Uterus (tissue), 4 donors: ENCODE measurements around the gene MINDY1. TPM values are rescaled to one million over a fixed set of nuclear protein-coding genes. Genes with fewer than 3 reads are reported as not detected.

Source experiments
- DNase-seq, 2 donors: peaks; one replicate each; pipeline ENCODE4 v3.0.0-alpha.2; 2019 to 2020
- H3K27ac ChIP-seq, 2 donors: fragments of 200-600 bp; sonication (generic); 1 replicate in 1 of 2; 2 replicates in 1 of 2; pipeline ENCODE4 v1.5.1; 2016 to 2018
- H3K27me3 ChIP-seq, 2 donors: fragments of 200-600 bp; sonication (generic); one replicate each; pipeline ENCODE4 v1.5.1; 2018 to 2019; ENCODE audit warnings: control low read depth in 1 of 2
- H3K36me3 ChIP-seq, 2 donors: fragments of 200-600 bp; sonication (generic); one replicate each; pipeline ENCODE4 v1.5.1; 2019; ENCODE audit warnings: control low read depth in 1 of 2
- H3K4me1 ChIP-seq, 2 donors: fragments of 200-600 bp; sonication (generic); one replicate each; pipeline ENCODE4 v1.5.1; 2018 to 2019; ENCODE audit warnings: control low read depth in 1 of 2
- H3K4me3 ChIP-seq, 2 donors: fragments of 200-600 bp; sonication (generic); 1 replicate in 1 of 2; 2 replicates in 1 of 2; pipeline ENCODE4 v1.5.1; 2018 to 2019; ENCODE audit warnings: mild to moderate bottlenecking in 1 of 2
- H3K9me3 ChIP-seq, 2 donors: fragments of 200-600 bp; sonication (generic); one replicate each; pipeline ENCODE4 v1.5.1; 2019; ENCODE audit warnings: control low read depth in 1 of 2
- CTCF ChIP-seq, 4 experiments: fragments of 200-600 bp in 2 of 4; fragments of 450-650 bp in 2 of 4; sonication (generic) in 2 of 4; IDR thresholded peaks; one replicate each; pipeline ENCODE4 v1.5.1; 2016 to 2019; ENCODE audit warnings: antibody characterized with exemption in 4 of 4, mild to moderate bottlenecking in 2 of 4, moderate library complexity in 1 of 4
- POLR2A ChIP-seq, 2 donors: fragments of 450-650 bp; IDR thresholded peaks; one replicate each; pipeline ENCODE4 v1.6.1; 2016; ENCODE audit warnings: antibody characterized with exemption in 2 of 2, mild to moderate bottlenecking in 1 of 2, moderate library complexity in 1 of 2
- intact Hi-C: fragments of 100-400 bp; cut with DNase I; formaldehyde crosslinking; loops from one replicate; pipeline ENCODE4 v1.15.1; 2023; ENCODE audit warnings: low total_unique reads
- total RNA-seq, 4 donors: library from RNA; depleted of rRNA in 3 of 4; stranded (reverse); fragments of >200 nt in 3 of 4; gene quantifications; one replicate each; pipeline versions ENCODE4 v1.1.0 to v1.2.4, GENCODE V29; 2014 to 2023
- donor health status: DM: yes; HTN: yes; CAD: no.

Gene MINDY1
- total RNA-seq, 4 donors from 2014 or later = 10.0 to 37.7 (median 24.6) TPM

DNA sequence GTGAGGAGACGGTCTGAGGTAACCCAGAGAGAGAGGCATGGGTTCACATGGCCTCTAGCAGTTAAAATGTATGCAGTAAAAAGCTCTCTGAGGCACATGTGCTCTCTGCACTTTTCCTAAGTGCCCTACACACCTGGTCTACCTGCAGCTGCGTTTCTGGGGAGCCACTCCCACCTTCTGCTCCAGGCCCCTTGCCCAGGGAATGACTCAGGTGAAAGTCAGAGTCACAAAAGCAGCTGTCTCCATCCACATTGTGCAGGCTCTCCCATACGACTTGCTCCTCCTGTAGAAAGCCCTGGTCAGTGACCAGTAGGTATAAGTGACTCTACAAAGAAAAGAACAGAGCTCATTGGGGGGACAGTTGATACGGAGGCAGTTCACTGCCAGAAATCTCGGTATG, 8.8 kb downstream of the MINDY1 start:
- DNase-seq = no peak
- Histone ChIP-seq H3K27me3 (no peaks in the 10 kb centered on the region), H3K4me3 (no peak overlapping the region), H3K27ac (no peak overlapping the region), H3K9me3 (no peaks in the 10 kb centered on the region), H3K36me3 (no peaks in the 10 kb centered on the region), H3K4me1 (peaks cover 7% of the 10 kb centered on the region in 2 donors)
- no peak for TF ChIP-seq CTCF (IDR thresholded peaks at IDR 0.05)
- TF ChIP-seq POLR2A (IDR thresholded peaks at IDR 0.05) = no peak
- intact Hi-C loops = no loop called here

- no peak for TF ChIP-seq POLR2A (IDR thresholded peaks at IDR 0.05)
- no peak for TF ChIP-seq CTCF (IDR thresholded peaks at IDR 0.05)
- no peak for DNase-seq
- no peaks in the 10 kb centered on the region for H3K36me3 ChIP-seq
- no peak overlapping the region for H3K4me3 ChIP-seq
- H3K27ac ChIP-seq = no peak overlapping the region
- no peaks in the 10 kb centered on the region for H3K9me3 ChIP-seq
- no peaks in the 10 kb centered on the region for H3K27me3 ChIP-seq
- intact Hi-C loops = no loop called here
- H3K4me1 ChIP-seq = peaks cover 3 to 7% of the 10 kb centered on the region in 2 donors
Measured at GRCh38 chr1:150997126-150997872, 9.4 kb downstream of the MINDY1 start.

GRCh38 chr1:150995896-150996295, 10.8 kb downstream of the MINDY1 start:
- TF ChIP-seq POLR2A (IDR thresholded peaks at IDR 0.05) (no peak), CTCF (IDR thresholded peaks at IDR 0.05) (peak; percentile 78 to 87 (median 83))
- H3K27ac ChIP-seq = peak overlapping the region; percentile 83 to 88
- H3K36me3 ChIP-seq = no peaks in the 10 kb centered on the region
- H3K27me3 ChIP-seq = no peaks in the 10 kb centered on the region
- intact Hi-C loops = no loop called here
- DNase-seq = peak; percentile 63
- H3K4me3 ChIP-seq = no peak overlapping the region
- H3K9me3 ChIP-seq = no peaks in the 10 kb centered on the region
- peaks cover 3 to 7% of the 10 kb centered on the region in 2 donors for H3K4me1 ChIP-seq

DNA sequence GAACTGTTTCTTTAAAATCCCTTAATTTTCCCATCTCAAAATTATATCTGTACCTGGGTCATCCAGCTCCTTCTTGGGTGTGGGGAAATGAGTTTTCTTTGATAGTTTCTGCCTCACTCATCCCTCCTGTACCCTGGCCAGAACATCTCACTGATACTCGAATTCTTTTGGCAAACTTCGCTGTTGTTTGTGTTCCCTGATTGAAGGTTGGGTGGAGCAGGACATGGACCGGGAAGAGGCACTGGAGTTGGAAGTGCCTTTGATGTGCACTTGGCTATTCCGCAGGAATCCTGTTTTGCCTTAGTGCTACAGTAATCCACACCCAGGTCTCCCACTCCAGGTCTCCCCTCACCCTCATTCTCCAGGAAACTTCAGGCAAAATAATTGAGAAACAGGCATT, 11.2 kb downstream of the MINDY1 start:
- no peak overlapping the region for H3K4me3 ChIP-seq
- H3K27ac ChIP-seq = peak overlapping the region; percentile 83 to 88
- H3K4me1 ChIP-seq = peaks cover 3 to 7% of the 10 kb centered on the region in 2 donors
- no peaks in the 10 kb centered on the region for H3K9me3 ChIP-seq
- H3K36me3 ChIP-seq = no peaks in the 10 kb centered on the region
- intact Hi-C loops = no loop called here
- peak in 1 of 2 donors; percentile 32 for DNase-seq
- TF ChIP-seq CTCF (IDR thresholded peaks at IDR 0.05) (no peak), POLR2A (IDR thresholded peaks at IDR 0.05) (no peak)
- H3K27me3 ChIP-seq = no peaks in the 10 kb centered on the region

- Histone ChIP-seq H3K27me3 (no peaks in the 10 kb centered on the region), H3K9me3 (no peaks in the 10 kb centered on the region), H3K36me3 (no peaks in the 10 kb centered on the region), H3K27ac (peak overlapping the region; percentile 83 to 88), H3K4me3 (no peak overlapping the region), H3K4me1 (peaks cover 3 to 7% of the 10 kb centered on the region in 2 donors)
- TF ChIP-seq CTCF (IDR thresholded peaks at IDR 0.05) = no peak
- no peak for TF ChIP-seq POLR2A (IDR thresholded peaks at IDR 0.05)
- DNase-seq = no peak
- intact Hi-C loops = no loop called here
Measured at GRCh38 chr1:150994248-150994647, 12.5 kb downstream of the MINDY1 start.
